HG02870 (cell line): ENCODE measurements around the gene HFE.
"Not testable (repeated sequence)": the region's sequence is repeated elsewhere in the genome, so short reads cannot be mapped to it uniquely, and the experiment has no call there.

Experiments
- ATAC-seq: cut with Tn5 transposase; IDR thresholded peaks from one replicate; pipeline ENCODE4 v1.9.1; 2021; ENCODE audit warnings: mild to moderate bottlenecking, moderate library complexity; ENCODE audit not compliant: unreplicated experiment

The HFE gene

GRCh38 chr6:26087284-26088115, at the start of gene HFE:
Gene HFE, plus strand, starts transcription at chr6:26087429. Its CDS starts 12 bp downstream, at chr6:26087441.
- no peak for ATAC-seq

GRCh38 chr6:26041946-26042345, 45.3 kb upstream of the HFE start:
- ATAC-seq: no peak

- peak; percentile 68 for ATAC-seq
These were observed 43.7 kb upstream of the HFE start for GRCh38 chr6:26043384-26044139.

- peak; percentile 13 for ATAC-seq
These were observed 42.8 kb upstream of the HFE start for GRCh38 chr6:26044140-26045064.

- ATAC-seq: peak; percentile 39
These were observed 41.9 kb upstream of the HFE start for GRCh38 chr6:26045065-26045927.

- ATAC-seq: no peak
These were observed 41.3 kb upstream of the HFE start for GRCh38 chr6:26045928-26046368.

GRCh38 chr6:26047329-26047728, 39.9 kb upstream of the HFE start:
- ATAC-seq: not testable (repeated sequence)

- ATAC-seq: no peak
These were observed 38.6 kb upstream of the HFE start for GRCh38 chr6:26048590-26048989.

GRCh38 chr6:26051665-26052310, 35.4 kb upstream of the HFE start:
- ATAC-seq: no peak

- ATAC-seq: not testable (repeated sequence)
These were observed 34.4 kb upstream of the HFE start for GRCh38 chr6:26052762-26053250.

GRCh38 chr6:26053992-26054780, 33.0 kb upstream of the HFE start:
- ATAC-seq: no peak

GRCh38 chr6:26054781-26055718, 32.2 kb upstream of the HFE start:
- peak; percentile 51 for ATAC-seq

- peak; percentile 70 for ATAC-seq
These were observed 31.3 kb upstream of the HFE start for GRCh38 chr6:26055719-26056582.

- ATAC-seq: no peak
These were observed 30.5 kb upstream of the HFE start for GRCh38 chr6:26056583-26057350.

- no peak for ATAC-seq
These were observed 29.3 kb upstream of the HFE start for GRCh38 chr6:26057899-26058298.
